Endothelial cell of umbilical vein (primary cell): Measurements from ENCODE around the gene TNFSF4. TPM values are rescaled to one million over a fixed set of nuclear protein-coding genes. Genes with fewer than 3 reads are reported as not detected.

Experiments used
- BruUV-seq: library from RNA; stranded (reverse); fragments of 400-500 nt; replicated peaks from 2 replicates; lab custom pipeline; 2021; lab: Mats Ljungman, UMichigan
- CTCF ChIA-PET: fragments of 300-600, 350-600 bp; sonication (Branson Sonifier 250); formaldehyde crosslinking; loops from one replicate; lab custom pipeline; 2021; ENCODE audit warnings: antibody characterized with exemption, inconsistent platforms; lab: Charles Lee
- POLR2A ChIA-PET: fragments of 300-600, 350-600 bp; sonication (Branson Sonifier 250); formaldehyde crosslinking; loops from one replicate; lab custom pipeline; 2021; ENCODE audit warnings: antibody characterized with exemption, inconsistent platforms; lab: Charles Lee
- DNase-seq: peaks from one replicate; pipeline ENCODE4 v3.0.0-alpha.2; 2011; ENCODE audit warnings: low read depth, low spot score
- FAIRE-seq: peaks from 2 replicates; lab custom pipeline; 2011; peaks lifted over from hg19 to GRCh38; lab: Jason Lieb, UNC
- H2AFZ ChIP-seq: 2 replicates; pipeline ENCODE4 v1.6.0; 2012; ENCODE audit warnings: low read depth, low read length, control low read depth, inconsistent platforms
- H3K27ac ChIP-seq: 2 replicates; pipeline ENCODE4 v1.5.1; 2011; ENCODE audit warnings: low read depth, mild to moderate bottlenecking, control low read depth, low read length, moderate library complexity; ENCODE audit not compliant: insufficient read depth
- H3K27me3 ChIP-seq, 2 experiments: 2 replicates each; pipeline versions ENCODE4 v1.6.0 to v1.6.1; 2011; ENCODE audit warnings: low read length in 2 of 2, mixed read lengths in 1 of 2; ENCODE audit not compliant: control insufficient read depth in 2 of 2, insufficient read depth in 2 of 2
- H3K36me3 ChIP-seq, 2 experiments: 2 replicates in 1 of 2; 3 replicates in 1 of 2; pipeline ENCODE4 v1.5.1; 2011; ENCODE audit warnings: low read length in 2 of 2, mild to moderate bottlenecking in 1 of 2, moderate library complexity in 1 of 2; ENCODE audit not compliant: control insufficient read depth in 2 of 2, insufficient read depth in 2 of 2; ENCODE audit errors: extremely low read depth in 1 of 2
- H3K4me1 ChIP-seq: 3 replicates; pipeline ENCODE4 v1.5.1; 2011; ENCODE audit warnings: mild to moderate bottlenecking, low read length; ENCODE audit not compliant: control insufficient read depth, insufficient read depth; ENCODE audit errors: extremely low read depth
- H3K4me2 ChIP-seq: 2 replicates; pipeline ENCODE4 v1.6.1; 2011; ENCODE audit warnings: low read length, control low read depth, mixed read lengths; ENCODE audit not compliant: insufficient read depth
- H3K4me3 ChIP-seq, 3 experiments: fragments of 200-600 bp in 1 of 3; sonication (generic), shearing (Covaris generic) in 1 of 3; replicated peaks in 1 of 3; 2 replicates each; pipeline ENCODE4 v1.5.1; 2011 to 2016; ENCODE audit warnings: control low read depth in 3 of 3, low read length in 3 of 3, mild to moderate bottlenecking in 2 of 3, inconsistent platforms in 1 of 3, low read depth in 1 of 3, moderate library complexity in 1 of 3; ENCODE audit not compliant: insufficient read depth in 1 of 3
- H3K79me2 ChIP-seq: 2 replicates; pipeline ENCODE4 v1.6.0; 2012; ENCODE audit warnings: low read length, inconsistent platforms; ENCODE audit not compliant: control insufficient read depth, insufficient read depth
- H3K9ac ChIP-seq: replicated peaks from 2 replicates; pipeline ENCODE3; 2011; ENCODE audit warnings: low read length, control low read depth; ENCODE audit not compliant: insufficient read depth; ENCODE audit errors: extremely low read depth
- H3K9me1 ChIP-seq: replicated peaks from 3 replicates; pipeline ENCODE4 v1.6.0; 2011; ENCODE audit warnings: mild to moderate bottlenecking, low read length; ENCODE audit not compliant: control insufficient read depth, insufficient read depth; ENCODE audit errors: extremely low read depth
- H3K9me3 ChIP-seq: replicated peaks from 2 replicates; pipeline ENCODE4 v1.5.1; 2012; ENCODE audit warnings: low read length, inconsistent platforms; ENCODE audit not compliant: control insufficient read depth, insufficient read depth
- H4K20me1 ChIP-seq: replicated peaks from 2 replicates; pipeline ENCODE3; 2011; ENCODE audit warnings: mild to moderate bottlenecking, low read length; ENCODE audit not compliant: control insufficient read depth, insufficient read depth; ENCODE audit errors: extremely low read depth
- EZH2 ChIP-seq: IDR thresholded peaks from 2 replicates; pipeline ENCODE4 v1.6.1; 2012; ENCODE audit warnings: borderline replicate concordance, low read depth, mild to moderate bottlenecking, moderate library complexity, low read length, inconsistent platforms; ENCODE audit not compliant: severe bottlenecking
- FOS ChIP-seq: IDR thresholded peaks from 2 replicates; pipeline ENCODE4 v1.6.1; 2011; ENCODE audit warnings: mild to moderate bottlenecking, low read length, moderate library complexity, borderline replicate concordance; ENCODE audit not compliant: insufficient read depth
- GATA2 ChIP-seq: IDR thresholded peaks from 2 replicates; pipeline ENCODE4 v1.7.0; 2011; ENCODE audit warnings: low read depth, mild to moderate bottlenecking, moderate library complexity, mixed read lengths, low read length; ENCODE audit not compliant: insufficient read length, insufficient read depth
- JUN ChIP-seq: IDR thresholded peaks from 2 replicates; pipeline ENCODE4 v1.6.1; 2011; ENCODE audit warnings: borderline replicate concordance, low read depth; ENCODE audit not compliant: insufficient read length, insufficient read depth
- MYC ChIP-seq: IDR thresholded peaks from one replicate; pipeline ENCODE4 v1.6.1; 2011; ENCODE audit warnings: mild to moderate bottlenecking, low read depth, low read length
- POLR2A ChIP-seq: IDR thresholded peaks from 2 replicates; pipeline ENCODE4 v1.6.1; 2012; ENCODE audit warnings: low read depth, mild to moderate bottlenecking, control low read depth, low read length
- POLR2AphosphoS5 ChIP-seq: IDR thresholded peaks from 2 replicates; pipeline ENCODE4 v1.6.1; 2012; ENCODE audit warnings: low read depth, mild to moderate bottlenecking, control low read depth, low read length, moderate library complexity; ENCODE audit not compliant: insufficient read depth
- dilution Hi-C: fragments of 300-500 bp; cut with MboI; formaldehyde crosslinking; loops from one replicate; pipeline ENCODE4 v1.15.0; 2019; ENCODE audit warnings: low sequenced_read_pairs; ENCODE audit not compliant: extremely low pct_ligation_motif_present
- intact Hi-C: fragments of 100-400 bp; cut with micrococcal nuclease; formaldehyde crosslinking; loops from one replicate; pipeline ENCODE4 v1.10.0; 2022
- polyA plus RNA-seq, 4 experiments: library from polyadenylated mRNA; depleted of rRNA in 3 of 4; stranded (reverse) in 3 of 4; unstranded in 1 of 4; fragments of >200 nt; gene quantifications; 2 replicates each; pipeline versions ENCODE4 v1.2.1 to v1.2.3, GENCODE V29; 2011 to 2012; ENCODE audit warnings: missing spikeins in 1 of 4
- total RNA-seq: library from RNA; stranded (reverse); gene quantifications from 2 replicates; pipeline ENCODE4 v1.2.3, GENCODE V29; 2021
- TF ChIP-seq, protein P1 (sequence below): IDR thresholded peaks from 2 replicates; pipeline ENCODE4 v1.6.1; 2011; ENCODE audit not compliant: insufficient read depth, insufficient read length
- TF ChIP-seq, protein P2 (sequence below), 2 donors: IDR thresholded peaks; 1 replicate in 1 of 2; 2 replicates in 1 of 2; pipeline ENCODE4 v1.5.1; 2011; ENCODE audit warnings: low read length in 2 of 2, mild to moderate bottlenecking in 2 of 2, moderate library complexity in 2 of 2, control low read depth in 1 of 2, inconsistent platforms in 1 of 2, low read depth in 1 of 2; ENCODE audit not compliant: insufficient read depth in 1 of 2; ENCODE audit errors: extremely low read depth in 1 of 2

The TNFSF4 gene
- total and polyA plus RNA-seq, 2 donors (not counting 3 experiments of a cell fraction or from before 2014, with no cell fraction given) = 44.9 to 88.1 TPM

DNA sequence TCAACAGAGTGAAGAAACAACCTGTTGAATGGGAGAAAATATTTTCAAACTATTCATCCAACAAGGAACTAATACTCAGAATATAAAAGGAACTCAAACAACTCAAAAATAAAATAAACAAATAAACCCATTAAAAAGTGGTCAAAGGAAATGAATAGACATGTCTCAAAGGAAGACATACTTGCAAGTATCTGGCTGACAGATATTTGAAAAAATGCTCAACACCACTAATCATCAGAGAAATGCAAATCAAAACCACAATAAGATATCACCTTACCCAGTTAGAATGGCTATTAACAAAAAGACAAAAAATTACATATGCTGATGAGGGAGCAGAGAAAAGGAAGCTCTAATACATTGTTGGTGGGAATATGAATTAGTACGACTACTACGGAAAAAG, 38.2 kb downstream of the TNFSF4 start:
- no TSS peak for BruUV-seq
- dilution Hi-C loops (no loop called here), intact Hi-C loops (no loop called here)
- H3K4me1 ChIP-seq = peaks cover 3% of the 10 kb centered on the region
- no peaks in the 10 kb centered on the region for H3K79me2 ChIP-seq
- TF ChIP-seq FOS = no peak
- no peak for TF ChIP-seq MYC
- no peak overlapping the region for H3K4me2 ChIP-seq
- DNase-seq (no peak), FAIRE-seq (no peak)
- no peaks in the 10 kb centered on the region for H4K20me1 ChIP-seq
- POLR2A ChIA-PET = no interaction called here
- no peak overlapping the region for H3K4me3 ChIP-seq
- H2AFZ ChIP-seq = no peak overlapping the region
- no peak overlapping the region for H3K9ac ChIP-seq
- H3K27me3 ChIP-seq = no peaks in the 10 kb centered on the region
- CTCF ChIA-PET = interaction anchor here (3.3 kb wide), 1 partner anchor 32 kb away, joined by 9 read pairs; no protein-coding TSS in a partner anchor
- no peak overlapping the region for H3K27ac ChIP-seq
- H3K9me3 ChIP-seq = peaks cover 2% of the 10 kb centered on the region
- H3K36me3 ChIP-seq = no peaks in the 10 kb centered on the region
- H3K9me1 ChIP-seq = no peaks in the 10 kb centered on the region

DNA sequence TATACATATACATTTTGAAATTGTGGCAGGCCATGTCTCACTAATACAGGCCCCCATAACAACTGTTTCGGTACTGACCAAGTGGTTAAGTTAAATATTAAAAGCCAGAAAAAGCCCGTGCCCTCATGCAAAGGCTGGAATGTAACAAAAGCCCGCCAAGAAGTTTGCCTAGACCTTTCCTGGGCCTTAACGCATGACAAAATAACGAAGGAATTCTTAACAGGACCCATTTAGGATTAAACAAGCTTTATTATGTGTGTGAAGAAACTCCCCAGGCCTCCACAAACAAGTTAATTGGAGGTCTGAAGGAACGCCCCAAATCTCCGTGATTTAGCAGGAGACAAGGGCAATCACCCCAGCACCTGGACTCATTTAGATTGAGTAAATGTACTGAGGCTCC, 42.4 kb downstream of the TNFSF4 start:
- intact Hi-C loops (no loop called here), dilution Hi-C loops (no loop called here)
- H3K4me1 ChIP-seq = peaks cover 20% of the 10 kb centered on the region
- BruUV-seq = no TSS peak
- no peak overlapping the region for H3K4me2 ChIP-seq
- no peak overlapping the region for H3K27ac ChIP-seq
- no peaks in the 10 kb centered on the region for H3K27me3 ChIP-seq
- H3K9me3 ChIP-seq = no peaks in the 10 kb centered on the region
- no peaks in the 10 kb centered on the region for H3K9me1 ChIP-seq
- no peak overlapping the region for H3K4me3 ChIP-seq
- ChIA-PET CTCF (no interaction called here), POLR2A (no interaction called here)
- no peaks in the 10 kb centered on the region for H4K20me1 ChIP-seq
- TF ChIP-seq JUN (no peak), EZH2 (no peak), POLR2A (no peak), POLR2AphosphoS5 (no peak), MYC (no peak), FOS (no peak), GATA2 (no peak)
- TF ChIP-seq, protein P1, sequence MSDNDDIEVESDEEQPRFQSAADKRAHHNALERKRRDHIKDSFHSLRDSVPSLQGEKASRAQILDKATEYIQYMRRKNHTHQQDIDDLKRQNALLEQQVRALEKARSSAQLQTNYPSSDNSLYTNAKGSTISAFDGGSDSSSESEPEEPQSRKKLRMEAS = no peak
- TF ChIP-seq, protein P2, sequence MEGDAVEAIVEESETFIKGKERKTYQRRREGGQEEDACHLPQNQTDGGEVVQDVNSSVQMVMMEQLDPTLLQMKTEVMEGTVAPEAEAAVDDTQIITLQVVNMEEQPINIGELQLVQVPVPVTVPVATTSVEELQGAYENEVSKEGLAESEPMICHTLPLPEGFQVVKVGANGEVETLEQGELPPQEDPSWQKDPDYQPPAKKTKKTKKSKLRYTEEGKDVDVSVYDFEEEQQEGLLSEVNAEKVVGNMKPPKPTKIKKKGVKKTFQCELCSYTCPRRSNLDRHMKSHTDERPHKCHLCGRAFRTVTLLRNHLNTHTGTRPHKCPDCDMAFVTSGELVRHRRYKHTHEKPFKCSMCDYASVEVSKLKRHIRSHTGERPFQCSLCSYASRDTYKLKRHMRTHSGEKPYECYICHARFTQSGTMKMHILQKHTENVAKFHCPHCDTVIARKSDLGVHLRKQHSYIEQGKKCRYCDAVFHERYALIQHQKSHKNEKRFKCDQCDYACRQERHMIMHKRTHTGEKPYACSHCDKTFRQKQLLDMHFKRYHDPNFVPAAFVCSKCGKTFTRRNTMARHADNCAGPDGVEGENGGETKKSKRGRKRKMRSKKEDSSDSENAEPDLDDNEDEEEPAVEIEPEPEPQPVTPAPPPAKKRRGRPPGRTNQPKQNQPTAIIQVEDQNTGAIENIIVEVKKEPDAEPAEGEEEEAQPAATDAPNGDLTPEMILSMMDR (IDR thresholded peaks at IDR 0.05; ENCODE audit: extremely low read depth in 1 of 2, insufficient read depth in 1 of 2, low read depth in 1 of 2, low read length in 2 of 2) = no peak
- FAIRE-seq = no peak
- H2AFZ ChIP-seq = no peak overlapping the region
- H3K79me2 ChIP-seq = no peaks in the 10 kb centered on the region
- no peaks in the 10 kb centered on the region for H3K36me3 ChIP-seq
- no peak for DNase-seq
- H3K9ac ChIP-seq = no peak overlapping the region
